ENCODE results near the gene PIAS4. TPM values are rescaled to one million over a fixed set of nuclear protein-coding genes. Genes with fewer than 3 reads are reported as not detected.
A peak's percentile ranks its signal among the peaks of the same experiment; 100 is the strongest.

PIAS4 gene
- total and polyA plus RNA-seq, 2 of the 13 experiments (the other 11 are each of a cell fraction or from before 2014, with no cell fraction given): 9.0 to 20.1 TPM

DNA sequence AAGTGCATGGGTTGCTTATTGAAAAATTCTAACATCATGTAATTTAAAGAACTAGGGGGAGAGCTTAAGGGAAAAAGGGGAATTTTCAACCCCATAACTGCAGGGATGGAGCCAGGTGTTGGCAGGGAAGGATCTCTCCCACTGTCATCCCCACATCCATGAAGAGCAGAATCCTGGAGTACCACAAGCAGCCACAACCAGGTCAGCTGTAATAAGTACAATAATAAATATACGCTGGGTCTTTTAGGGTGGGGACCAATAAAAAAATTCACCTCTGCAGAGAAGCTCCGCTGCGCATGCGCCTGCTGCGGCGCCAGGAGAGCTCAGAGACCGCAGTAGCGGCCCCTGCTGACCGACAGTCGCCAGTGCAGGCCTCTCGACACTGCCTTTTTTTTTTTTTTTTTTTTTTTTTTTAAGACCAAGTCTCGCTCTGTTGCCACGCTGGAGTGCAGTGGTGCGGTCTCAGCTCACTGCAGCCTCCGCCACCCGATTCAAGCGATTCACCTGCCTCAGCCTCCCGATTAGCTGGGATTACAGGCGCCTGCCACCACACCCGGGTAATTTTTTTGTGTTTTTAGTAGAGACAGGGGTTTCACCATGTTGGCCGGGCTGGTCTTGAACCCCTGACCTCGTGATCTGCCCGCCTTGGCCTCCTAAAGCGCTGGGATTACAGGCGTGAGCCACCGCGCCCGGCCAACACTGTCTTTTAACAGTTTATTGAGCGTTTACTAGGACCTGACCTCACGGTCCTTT lies 19.7 kb upstream of the PIAS4 start (continued):
- TF ChIP-seq, protein P1, sequence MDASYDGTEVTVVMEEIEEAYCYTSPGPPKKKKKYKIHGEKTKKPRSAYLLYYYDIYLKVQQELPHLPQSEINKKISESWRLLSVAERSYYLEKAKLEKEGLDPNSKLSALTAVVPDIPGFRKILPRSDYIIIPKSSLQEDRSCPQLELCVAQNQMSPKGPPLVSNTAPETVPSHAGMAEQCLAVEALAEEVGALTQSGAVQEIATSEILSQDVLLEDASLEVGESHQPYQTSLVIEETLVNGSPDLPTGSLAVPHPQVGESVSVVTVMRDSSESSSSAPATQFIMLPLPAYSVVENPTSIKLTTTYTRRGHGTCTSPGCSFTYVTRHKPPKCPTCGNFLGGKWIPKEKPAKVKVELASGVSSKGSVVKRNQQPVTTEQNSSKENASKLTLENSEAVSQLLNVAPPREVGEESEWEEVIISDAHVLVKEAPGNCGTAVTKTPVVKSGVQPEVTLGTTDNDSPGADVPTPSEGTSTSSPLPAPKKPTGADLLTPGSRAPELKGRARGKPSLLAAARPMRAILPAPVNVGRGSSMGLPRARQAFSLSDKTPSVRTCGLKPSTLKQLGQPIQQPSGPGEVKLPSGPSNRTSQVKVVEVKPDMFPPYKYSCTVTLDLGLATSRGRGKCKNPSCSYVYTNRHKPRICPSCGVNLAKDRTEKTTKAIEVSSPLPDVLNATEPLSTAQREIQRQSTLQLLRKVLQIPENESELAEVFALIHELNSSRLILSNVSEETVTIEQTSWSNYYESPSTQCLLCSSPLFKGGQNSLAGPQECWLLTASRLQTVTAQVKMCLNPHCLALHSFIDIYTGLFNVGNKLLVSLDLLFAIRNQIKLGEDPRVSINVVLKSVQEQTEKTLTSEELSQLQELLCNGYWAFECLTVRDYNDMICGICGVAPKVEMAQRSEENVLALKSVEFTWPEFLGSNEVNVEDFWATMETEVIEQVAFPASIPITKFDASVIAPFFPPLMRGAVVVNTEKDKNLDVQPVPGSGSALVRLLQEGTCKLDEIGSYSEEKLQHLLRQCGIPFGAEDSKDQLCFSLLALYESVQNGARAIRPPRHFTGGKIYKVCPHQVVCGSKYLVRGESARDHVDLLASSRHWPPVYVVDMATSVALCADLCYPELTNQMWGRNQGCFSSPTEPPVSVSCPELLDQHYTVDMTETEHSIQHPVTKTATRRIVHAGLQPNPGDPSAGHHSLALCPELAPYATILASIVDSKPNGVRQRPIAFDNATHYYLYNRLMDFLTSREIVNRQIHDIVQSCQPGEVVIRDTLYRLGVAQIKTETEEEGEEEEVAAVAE (CRISPR knock-in tag; IDR thresholded peaks at IDR 0.05; ENCODE audit: borderline replicate concordance): 0 out of 2 replicates have a peak, but pooled peaks have one; percentile 2
- TF ChIP-seq, protein P2, sequence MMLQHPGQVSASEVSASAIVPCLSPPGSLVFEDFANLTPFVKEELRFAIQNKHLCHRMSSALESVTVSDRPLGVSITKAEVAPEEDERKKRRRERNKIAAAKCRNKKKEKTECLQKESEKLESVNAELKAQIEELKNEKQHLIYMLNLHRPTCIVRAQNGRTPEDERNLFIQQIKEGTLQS (CRISPR knock-in tag; IDR thresholded peaks at IDR 0.05): no peak
- no peak for TF ChIP-seq ZNF777 (CRISPR knock-in tag; IDR thresholded peaks at IDR 0.05)
- no peak for TF ChIP-seq ZNF333 (CRISPR knock-in tag; IDR thresholded peaks at IDR 0.05; ENCODE audit: borderline replicate concordance)
- no peak for TF ChIP-seq TGIF2 (CRISPR knock-in tag; IDR thresholded peaks at IDR 0.05)
- TF ChIP-seq ZBTB21 (CRISPR knock-in tag; IDR thresholded peaks at IDR 0.05): no peak
- no peak for TF ChIP-seq ZFY (CRISPR knock-in tag; IDR thresholded peaks at IDR 0.05)
- no peak for TF ChIP-seq PHF5A (CRISPR knock-in tag; IDR thresholded peaks at IDR 0.05; ENCODE audit: low read depth, unreplicated experiment)
- TF ChIP-seq RAD21 (CRISPR knock-in tag; IDR thresholded peaks at IDR 0.05): no peak
- peak; percentile 47 for TF ChIP-seq XRCC5 (optimal IDR thresholded peaks at IDR 0.05; ENCODE audit: low read length)
- no peak for TF ChIP-seq NFYC (CRISPR knock-in tag; IDR thresholded peaks at IDR 0.05)
- TF ChIP-seq SIN3A (IDR thresholded peaks at IDR 0.05; ENCODE audit: borderline replicate concordance, low read depth, low read length): no peak
- peak; percentile 99 for TF ChIP-seq PTBP1 (IDR thresholded peaks at IDR 0.05; ENCODE audit: low read depth, low read length, poor library complexity, severe bottlenecking)
- TF ChIP-seq, protein P3, sequence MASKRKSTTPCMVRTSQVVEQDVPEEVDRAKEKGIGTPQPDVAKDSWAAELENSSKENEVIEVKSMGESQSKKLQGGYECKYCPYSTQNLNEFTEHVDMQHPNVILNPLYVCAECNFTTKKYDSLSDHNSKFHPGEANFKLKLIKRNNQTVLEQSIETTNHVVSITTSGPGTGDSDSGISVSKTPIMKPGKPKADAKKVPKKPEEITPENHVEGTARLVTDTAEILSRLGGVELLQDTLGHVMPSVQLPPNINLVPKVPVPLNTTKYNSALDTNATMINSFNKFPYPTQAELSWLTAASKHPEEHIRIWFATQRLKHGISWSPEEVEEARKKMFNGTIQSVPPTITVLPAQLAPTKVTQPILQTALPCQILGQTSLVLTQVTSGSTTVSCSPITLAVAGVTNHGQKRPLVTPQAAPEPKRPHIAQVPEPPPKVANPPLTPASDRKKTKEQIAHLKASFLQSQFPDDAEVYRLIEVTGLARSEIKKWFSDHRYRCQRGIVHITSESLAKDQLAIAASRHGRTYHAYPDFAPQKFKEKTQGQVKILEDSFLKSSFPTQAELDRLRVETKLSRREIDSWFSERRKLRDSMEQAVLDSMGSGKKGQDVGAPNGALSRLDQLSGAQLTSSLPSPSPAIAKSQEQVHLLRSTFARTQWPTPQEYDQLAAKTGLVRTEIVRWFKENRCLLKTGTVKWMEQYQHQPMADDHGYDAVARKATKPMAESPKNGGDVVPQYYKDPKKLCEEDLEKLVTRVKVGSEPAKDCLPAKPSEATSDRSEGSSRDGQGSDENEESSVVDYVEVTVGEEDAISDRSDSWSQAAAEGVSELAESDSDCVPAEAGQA (IDR thresholded peaks at IDR 0.05; ENCODE audit: low read depth): no peak
- TF ChIP-seq, protein P3 (CRISPR knock-in tag; IDR thresholded peaks at IDR 0.05; ENCODE audit: borderline replicate concordance): 0 out of 2 replicates have a peak, but pooled peaks have one; percentile 64
- TF ChIP-seq ZNF350 (CRISPR knock-in tag; IDR thresholded peaks at IDR 0.05; ENCODE audit: borderline replicate concordance, low read depth): 0 out of 2 replicates have a peak, but pooled peaks have one; percentile 29
- TF ChIP-seq ZBTB1 (CRISPR knock-in tag; IDR thresholded peaks at IDR 0.05; ENCODE audit: borderline replicate concordance): no peak
- no peak for TF ChIP-seq BRCA1 (CRISPR knock-in tag; IDR thresholded peaks at IDR 0.05)
- no peak for TF ChIP-seq ZNF468 (CRISPR knock-in tag; IDR thresholded peaks at IDR 0.05)
- TF ChIP-seq THAP11 (CRISPR knock-in tag; IDR thresholded peaks at IDR 0.05): 0 out of 2 replicates have a peak, but pooled peaks have one; percentile 13
- 0 out of 2 replicates have a peak, but pooled peaks have one; percentile 4 for TF ChIP-seq HOXA3 (CRISPR knock-in tag; IDR thresholded peaks at IDR 0.05)

All from HepG2 (cell line).